Muscle of back (tissue), 13 donors: ENCODE data around the gene SSR1. TPM values are rescaled to one million over a fixed set of nuclear protein-coding genes. Genes with fewer than 3 reads are reported as not detected.
"Not testable (repeated sequence)": the region's sequence is repeated elsewhere in the genome, so short reads cannot be mapped to it uniquely, and the experiment has no call there.

Source experiments
- DNase-seq, 3 donors: peaks; one replicate each; pipeline versions ENCODE4 v3.0.0 to v3.0.0-alpha.2; 2013
- long read RNA-seq, 9 donors: transcript quantifications; one replicate each; lab custom pipeline, GENCODE V29; 2026
- polyA plus RNA-seq, 10 donors: library from polyadenylated mRNA; unstranded; fragments of 120-200 nt; gene quantifications; one replicate each; pipeline ENCODE4 v1.2.1, GENCODE V29; 2013; ENCODE audit not compliant: insufficient read length in 10 of 10

Gene SSR1
- polyA plus RNA-seq: 100 to 1,000 TPM in 1 of 10 donors, 10 to 100 TPM in 9; 74.2 to 106 (median 92.2) TPM
- long read RNA-seq, donor 1, full-length matches to known transcripts: 15 of 20 reads
- long read RNA-seq, donor 1, partial matches to known transcripts: 5 of 20 reads
- long read RNA-seq, donor 1, other reads (novel, unspliced or antisense): 0 of 20 reads
- long read RNA-seq, donor 2, full-length matches to known transcripts: 8 of 8 reads
- long read RNA-seq, donor 2, partial matches to known transcripts: 0 of 8 reads
- long read RNA-seq, donor 2, other reads (novel, unspliced or antisense): 0 of 8 reads
- long read RNA-seq, donor 3: 0 reads
- long read RNA-seq, donor 4, full-length matches to known transcripts: 8 of 8 reads
- long read RNA-seq, donor 4, partial matches to known transcripts: 0 of 8 reads
- long read RNA-seq, donor 4, other reads (novel, unspliced or antisense): 0 of 8 reads
- long read RNA-seq, donor 5, full-length matches to known transcripts: 23 of 53 reads
- long read RNA-seq, donor 5, partial matches to known transcripts: 30 of 53 reads
- long read RNA-seq, donor 5, other reads (novel, unspliced or antisense): 0 of 53 reads
- long read RNA-seq, donor 6, full-length matches to known transcripts: 19 of 19 reads
- long read RNA-seq, donor 6, partial matches to known transcripts: 0 of 19 reads
- long read RNA-seq, donor 6, other reads (novel, unspliced or antisense): 0 of 19 reads
- long read RNA-seq, donor 7, full-length matches to known transcripts: 11 of 11 reads
- long read RNA-seq, donor 7, partial matches to known transcripts: 0 of 11 reads
- long read RNA-seq, donor 7, other reads (novel, unspliced or antisense): 0 of 11 reads
- long read RNA-seq, donor 8, full-length matches to known transcripts: 19 of 19 reads
- long read RNA-seq, donor 8, partial matches to known transcripts: 0 of 19 reads
- long read RNA-seq, donor 8, other reads (novel, unspliced or antisense): 0 of 19 reads
- long read RNA-seq, donor 9, full-length matches to known transcripts: 1 of 1 reads
- long read RNA-seq, donor 9, partial matches to known transcripts: 0 of 1 reads
- long read RNA-seq, donor 9, other reads (novel, unspliced or antisense): 0 of 1 reads

GRCh38 chr6:7312616-7313504 is at the start of gene SSR1:
TSS of gene SSR1 (minus strand) at chr6:7313199. CDS start at chr6:7313120, 79 bp downstream.
- DNase-seq: peak; percentile 98 to 99 (median 99)

GRCh38 chr6:7351916-7352315 is 38.9 kb upstream of the SSR1 start:
- DNase-seq: not testable (repeated sequence)

GRCh38 chr6:7350591-7350990 is 37.6 kb upstream of the SSR1 start:
- not testable (repeated sequence) for DNase-seq

- DNase-seq: not testable (repeated sequence)
These were observed 34.6 kb upstream of the SSR1 start for GRCh38 chr6:7347551-7347997.

GRCh38 chr6:7344773-7345450 is 31.9 kb upstream of the SSR1 start:
- DNase-seq: not testable (repeated sequence)

GRCh38 chr6:7343546-7344475 is 30.8 kb upstream of the SSR1 start:
- DNase-seq: no peak

GRCh38 chr6:7341989-7342742 is 29.2 kb upstream of the SSR1 start:
- no peak for DNase-seq

- no peak for DNase-seq
These were observed 28.3 kb upstream of the SSR1 start for GRCh38 chr6:7341271-7341670.

GRCh38 chr6:7339007-7339732 is 26.2 kb upstream of the SSR1 start:
- not testable (repeated sequence) for DNase-seq

- DNase-seq: no peak
These were observed 25.0 kb upstream of the SSR1 start for GRCh38 chr6:7338031-7338430.

- DNase-seq: no peak
These were observed 22.5 kb upstream of the SSR1 start for GRCh38 chr6:7335519-7335918.

- DNase-seq: no peak
These were observed 21.7 kb upstream of the SSR1 start for GRCh38 chr6:7334685-7335084.

- no peak for DNase-seq
These were observed 19.2 kb upstream of the SSR1 start for GRCh38 chr6:7332090-7332745.

GRCh38 chr6:7331452-7331851 is 18.5 kb upstream of the SSR1 start:
- DNase-seq: no peak

- no peak for DNase-seq
These were observed 15.2 kb upstream of the SSR1 start for GRCh38 chr6:7328243-7328642.

GRCh38 chr6:7325750-7326149 is 12.8 kb upstream of the SSR1 start:
- no peak for DNase-seq

GRCh38 chr6:7324520-7324919 is 11.5 kb upstream of the SSR1 start:
- DNase-seq: peak in 2 of 3 donors; percentile 16 to 45
